GM12891 (cell line): ENCODE measurements around the gene ZNF618.

Experiments
- PAX5 ChIP-seq: IDR thresholded peaks from 2 replicates; pipeline ENCODE4 v1.6.1; 2011; ENCODE audit warnings: low read length, moderate library complexity, mild to moderate bottlenecking; ENCODE audit not compliant: insufficient read depth, severe bottlenecking
- POLR2AphosphoS5 ChIP-seq: IDR thresholded peaks from 2 replicates; pipeline ENCODE4 v1.6.1; 2011; ENCODE audit warnings: low read depth, low read length, control low read depth
- SPI1 ChIP-seq: IDR thresholded peaks from 2 replicates; pipeline ENCODE4 v1.6.1; 2011; ENCODE audit warnings: low read depth, low read length, control low read depth
- TAF1 ChIP-seq: IDR thresholded peaks from 2 replicates; pipeline ENCODE4 v1.6.1; 2011; ENCODE audit warnings: low read depth, low read length, control low read depth

DNA sequence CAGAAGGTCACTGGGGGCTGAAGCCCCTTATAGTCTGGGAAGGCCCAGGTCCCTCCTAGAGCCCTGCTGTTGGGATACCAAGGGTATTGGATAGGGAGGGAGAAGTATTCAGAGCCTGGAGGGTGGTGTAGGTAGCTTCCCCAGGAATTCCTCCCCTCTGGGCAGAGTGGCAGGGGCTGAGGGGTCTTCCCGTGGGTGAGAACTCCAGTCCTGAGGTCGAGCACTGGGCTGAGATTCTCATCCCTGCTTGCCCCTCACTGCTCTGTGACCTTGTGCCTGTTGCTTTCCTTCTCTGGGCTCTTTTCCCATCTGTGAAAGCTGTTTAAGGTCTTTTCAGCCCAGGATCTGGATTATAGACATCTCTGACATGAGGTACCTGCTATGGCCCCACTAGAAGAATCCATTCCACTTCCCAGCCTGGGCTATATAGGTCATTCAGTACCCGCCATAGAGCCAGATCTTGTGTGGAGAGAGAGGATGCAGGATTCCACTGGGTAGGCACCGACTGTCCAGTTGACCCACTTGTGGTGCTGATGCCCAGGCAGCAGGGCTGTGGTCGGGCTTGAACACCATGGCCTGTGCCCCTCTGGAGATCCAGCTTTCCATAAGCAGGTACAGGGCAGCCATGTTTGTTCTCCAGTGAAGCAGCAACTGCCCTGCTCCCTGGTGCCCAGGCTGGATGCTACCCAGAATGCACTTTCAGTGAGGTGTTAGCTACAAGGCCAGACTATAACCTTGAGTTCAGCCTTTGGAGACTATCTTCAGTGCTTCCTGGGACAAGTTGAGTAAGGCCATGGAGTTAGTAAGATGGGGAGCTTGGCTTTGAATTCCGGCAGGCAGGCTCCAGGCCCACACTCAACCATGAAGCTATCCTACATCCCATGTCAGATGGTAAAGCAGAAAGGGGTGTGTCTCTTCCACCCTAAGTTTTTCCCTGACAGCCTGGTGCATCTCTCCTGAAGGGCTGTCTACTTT lies 141.9 kb downstream of the ZNF618 start:
- no peak for TF ChIP-seq SPI1
- TF ChIP-seq PAX5, result no peak
- TF ChIP-seq POLR2AphosphoS5, result no peak
- no peak for TF ChIP-seq TAF1
